Endothelial cell of umbilical vein (primary cell): ENCODE measurements around the gene SH3BGRL.

Source experiments
- EZH2 ChIP-seq: IDR thresholded peaks from 2 replicates; pipeline ENCODE4 v1.6.1; 2012; ENCODE audit warnings: borderline replicate concordance, low read depth, mild to moderate bottlenecking, moderate library complexity, low read length, inconsistent platforms; ENCODE audit not compliant: severe bottlenecking
- FOS ChIP-seq: IDR thresholded peaks from 2 replicates; pipeline ENCODE4 v1.6.1; 2011; ENCODE audit warnings: mild to moderate bottlenecking, low read length, moderate library complexity, borderline replicate concordance; ENCODE audit not compliant: insufficient read depth
- GATA2 ChIP-seq: IDR thresholded peaks from 2 replicates; pipeline ENCODE4 v1.7.0; 2011; ENCODE audit warnings: low read depth, mild to moderate bottlenecking, moderate library complexity, mixed read lengths, low read length; ENCODE audit not compliant: insufficient read length, insufficient read depth
- JUN ChIP-seq: IDR thresholded peaks from 2 replicates; pipeline ENCODE4 v1.6.1; 2011; ENCODE audit warnings: borderline replicate concordance, low read depth; ENCODE audit not compliant: insufficient read length, insufficient read depth
- MYC ChIP-seq: IDR thresholded peaks from one replicate; pipeline ENCODE4 v1.6.1; 2011; ENCODE audit warnings: mild to moderate bottlenecking, low read depth, low read length
- POLR2A ChIP-seq: IDR thresholded peaks from 2 replicates; pipeline ENCODE4 v1.6.1; 2012; ENCODE audit warnings: low read depth, mild to moderate bottlenecking, control low read depth, low read length
- POLR2AphosphoS5 ChIP-seq: IDR thresholded peaks from 2 replicates; pipeline ENCODE4 v1.6.1; 2012; ENCODE audit warnings: low read depth, mild to moderate bottlenecking, control low read depth, low read length, moderate library complexity; ENCODE audit not compliant: insufficient read depth
- TF ChIP-seq, protein P1 (sequence below), 2 donors: IDR thresholded peaks; 1 replicate in 1 of 2; 2 replicates in 1 of 2; pipeline ENCODE4 v1.5.1; 2011; ENCODE audit warnings: low read length in 2 of 2, mild to moderate bottlenecking in 2 of 2, moderate library complexity in 2 of 2, control low read depth in 1 of 2, inconsistent platforms in 1 of 2, low read depth in 1 of 2; ENCODE audit not compliant: insufficient read depth in 1 of 2; ENCODE audit errors: extremely low read depth in 1 of 2
- TF ChIP-seq, protein P2 (sequence below): IDR thresholded peaks from 2 replicates; pipeline ENCODE4 v1.6.1; 2011; ENCODE audit not compliant: insufficient read depth, insufficient read length

DNA sequence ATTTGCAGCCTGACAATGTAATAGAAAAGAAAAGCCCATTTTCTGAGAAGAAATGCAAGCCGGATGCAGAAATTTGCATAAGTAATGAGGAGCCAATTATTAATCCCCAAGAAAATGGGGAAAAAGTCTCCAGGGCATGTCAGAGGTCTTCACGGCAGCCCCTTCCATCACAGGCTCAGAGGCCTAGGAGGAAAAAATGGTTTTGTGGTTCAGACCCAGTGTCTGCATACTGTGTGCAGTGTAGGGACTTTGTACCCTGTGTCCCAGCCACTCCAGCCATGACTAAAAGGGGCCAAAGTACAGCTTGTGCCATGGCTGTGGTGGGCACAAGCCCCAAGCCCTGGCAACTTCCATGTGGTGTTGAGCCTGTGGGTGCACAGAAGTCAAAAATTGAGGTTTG lies 92.2 kb downstream of the SH3BGRL start:
- TF ChIP-seq POLR2A (no peak), POLR2AphosphoS5 (no peak), EZH2 (no peak), MYC (no peak), FOS (no peak), JUN (no peak), GATA2 (no peak)
- TF ChIP-seq, protein P1, sequence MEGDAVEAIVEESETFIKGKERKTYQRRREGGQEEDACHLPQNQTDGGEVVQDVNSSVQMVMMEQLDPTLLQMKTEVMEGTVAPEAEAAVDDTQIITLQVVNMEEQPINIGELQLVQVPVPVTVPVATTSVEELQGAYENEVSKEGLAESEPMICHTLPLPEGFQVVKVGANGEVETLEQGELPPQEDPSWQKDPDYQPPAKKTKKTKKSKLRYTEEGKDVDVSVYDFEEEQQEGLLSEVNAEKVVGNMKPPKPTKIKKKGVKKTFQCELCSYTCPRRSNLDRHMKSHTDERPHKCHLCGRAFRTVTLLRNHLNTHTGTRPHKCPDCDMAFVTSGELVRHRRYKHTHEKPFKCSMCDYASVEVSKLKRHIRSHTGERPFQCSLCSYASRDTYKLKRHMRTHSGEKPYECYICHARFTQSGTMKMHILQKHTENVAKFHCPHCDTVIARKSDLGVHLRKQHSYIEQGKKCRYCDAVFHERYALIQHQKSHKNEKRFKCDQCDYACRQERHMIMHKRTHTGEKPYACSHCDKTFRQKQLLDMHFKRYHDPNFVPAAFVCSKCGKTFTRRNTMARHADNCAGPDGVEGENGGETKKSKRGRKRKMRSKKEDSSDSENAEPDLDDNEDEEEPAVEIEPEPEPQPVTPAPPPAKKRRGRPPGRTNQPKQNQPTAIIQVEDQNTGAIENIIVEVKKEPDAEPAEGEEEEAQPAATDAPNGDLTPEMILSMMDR (IDR thresholded peaks at IDR 0.05; ENCODE audit: extremely low read depth in 1 of 2, insufficient read depth in 1 of 2, low read depth in 1 of 2, low read length in 2 of 2): no peak
- TF ChIP-seq, protein P2, sequence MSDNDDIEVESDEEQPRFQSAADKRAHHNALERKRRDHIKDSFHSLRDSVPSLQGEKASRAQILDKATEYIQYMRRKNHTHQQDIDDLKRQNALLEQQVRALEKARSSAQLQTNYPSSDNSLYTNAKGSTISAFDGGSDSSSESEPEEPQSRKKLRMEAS: no peak
